Measurements from ENCODE around the gene PDE11A. TPM values are rescaled to one million over a fixed set of nuclear protein-coding genes. Genes with fewer than 3 reads are reported as not detected.

Gene PDE11A
- total RNA-seq, 1 donor from 2014 or later = 2.4 TPM

- ATAC-seq = no peak
- DNase-seq (ENCODE audit: low spot score) = no peak
- intact Hi-C loops (cut with DNase I) = no loop called here
Observed at GRCh38 chr2:177606636-177607035, 465.9 kb downstream of the PDE11A start.

DNA sequence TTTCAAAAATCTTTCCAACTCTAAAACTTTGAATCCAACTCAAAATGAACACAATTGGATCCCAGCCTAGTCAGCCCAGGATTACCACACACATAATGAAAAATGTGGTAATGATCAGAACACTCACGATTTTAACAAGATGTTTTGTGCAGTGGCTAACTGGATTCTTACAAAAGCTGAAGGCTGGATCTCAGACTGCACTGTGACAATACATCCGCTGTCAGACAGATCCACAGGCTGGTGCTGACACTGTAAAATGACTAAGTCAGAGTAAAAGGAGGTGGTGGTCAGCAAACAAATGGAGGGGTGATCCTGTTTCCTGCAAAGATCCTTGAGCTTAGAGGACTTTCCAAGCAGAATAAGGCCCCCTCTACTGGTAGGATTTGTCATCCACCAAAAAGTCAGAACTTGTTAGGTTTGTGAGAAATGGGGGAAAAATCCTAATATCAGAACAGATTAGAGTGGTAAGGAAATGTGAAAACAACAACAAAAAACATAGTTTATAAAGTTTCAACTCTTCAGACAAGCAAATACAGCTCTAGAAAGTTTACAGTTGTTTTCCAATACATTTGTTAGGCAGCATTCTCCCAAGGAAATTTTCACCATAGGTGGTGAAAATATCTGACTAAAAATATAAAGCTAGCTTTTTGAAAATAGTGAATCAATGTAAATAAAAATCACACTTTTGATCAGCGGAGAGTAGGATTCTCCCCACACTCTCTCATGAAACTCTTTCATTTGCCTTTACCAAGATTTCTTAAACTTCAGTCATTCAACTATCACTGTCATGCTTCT is 468.1 kb downstream of the PDE11A start:
- intact Hi-C loops (cut with DNase I) = loop anchor here (5.0 kb wide), 1 partner anchor 267 kb away; no protein-coding TSS in a partner anchor

GRCh38 chr2:177603768-177604167 is 468.8 kb downstream of the PDE11A start:
- intact Hi-C loops (cut with DNase I) = loop anchor here (5.0 kb wide), 1 partner anchor 266 kb away; no protein-coding TSS in a partner anchor
- DNase-seq (ENCODE audit: low spot score) = no peak
- peak; percentile 9 for ATAC-seq

More for the DNA sequence above, 468.1 kb downstream of the PDE11A start:
- ATAC-seq (peak; percentile 89), DNase-seq (ENCODE audit: low spot score) (no peak)

DNA sequence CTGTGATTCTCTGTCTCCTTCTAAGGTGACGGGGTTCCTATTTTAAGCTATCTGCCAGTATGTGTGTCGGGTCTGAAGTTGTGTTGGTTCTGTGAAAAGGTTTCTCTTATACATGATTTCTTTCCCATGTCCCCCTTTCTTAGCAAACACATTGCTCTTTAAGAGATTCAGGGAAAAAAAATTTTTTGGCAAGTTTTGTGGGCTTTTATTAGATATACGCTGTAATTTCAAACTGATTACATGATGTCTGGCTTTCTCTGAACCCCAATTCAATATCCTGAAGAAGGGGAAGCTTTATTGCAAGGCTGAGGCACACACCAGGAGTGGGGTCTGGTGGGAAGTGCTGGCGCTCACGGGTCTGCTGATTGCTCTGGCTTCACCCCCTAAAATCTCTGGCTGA is 469.4 kb downstream of the PDE11A start:
- ATAC-seq (no peak), DNase-seq (ENCODE audit: low spot score) (no peak)
- intact Hi-C loops (cut with DNase I) = loop anchor here (5.0 kb wide), 1 partner anchor 266 kb away; no protein-coding TSS in a partner anchor

GRCh38 chr2:177602611-177603164 is 469.9 kb downstream of the PDE11A start:
- no peak for DNase-seq (ENCODE audit: low spot score)
- intact Hi-C loops (cut with DNase I) = loop anchor here (5.0 kb wide), 1 partner anchor 265 kb away; no protein-coding TSS in a partner anchor
- ATAC-seq = no peak

- intact Hi-C loops (cut with DNase I) = loop anchor here (5.0 kb wide), 1 partner anchor 264 kb away; no protein-coding TSS in a partner anchor
- ATAC-seq = no peak
- no peak for DNase-seq (ENCODE audit: low spot score)
Observed at GRCh38 chr2:177600917-177601316, 471.7 kb downstream of the PDE11A start.

DNA sequence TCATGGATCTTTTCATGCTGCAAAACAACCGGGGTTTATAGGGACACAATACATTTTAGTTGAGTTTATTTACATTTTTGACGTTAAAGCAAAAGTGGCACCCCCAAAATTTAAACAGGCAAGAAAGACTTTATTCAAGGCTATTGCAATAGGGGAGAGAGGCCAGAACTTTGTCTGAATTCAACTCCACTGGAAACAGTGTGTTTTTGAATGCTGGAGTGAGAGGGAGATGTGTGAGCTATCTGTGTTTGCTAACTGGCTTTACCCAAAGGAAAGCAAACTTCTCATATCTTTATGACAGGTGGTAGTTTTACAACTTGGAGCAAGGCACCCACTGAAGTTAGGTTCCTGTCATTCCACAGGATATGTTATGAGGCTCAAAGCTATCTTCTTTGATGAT is 472.6 kb downstream of the PDE11A start:
- no peak for ATAC-seq
- intact Hi-C loops (cut with DNase I) = loop anchor here (5.0 kb wide), 1 partner anchor 263 kb away; no protein-coding TSS in a partner anchor
- DNase-seq (ENCODE audit: low spot score) = no peak

DNA sequence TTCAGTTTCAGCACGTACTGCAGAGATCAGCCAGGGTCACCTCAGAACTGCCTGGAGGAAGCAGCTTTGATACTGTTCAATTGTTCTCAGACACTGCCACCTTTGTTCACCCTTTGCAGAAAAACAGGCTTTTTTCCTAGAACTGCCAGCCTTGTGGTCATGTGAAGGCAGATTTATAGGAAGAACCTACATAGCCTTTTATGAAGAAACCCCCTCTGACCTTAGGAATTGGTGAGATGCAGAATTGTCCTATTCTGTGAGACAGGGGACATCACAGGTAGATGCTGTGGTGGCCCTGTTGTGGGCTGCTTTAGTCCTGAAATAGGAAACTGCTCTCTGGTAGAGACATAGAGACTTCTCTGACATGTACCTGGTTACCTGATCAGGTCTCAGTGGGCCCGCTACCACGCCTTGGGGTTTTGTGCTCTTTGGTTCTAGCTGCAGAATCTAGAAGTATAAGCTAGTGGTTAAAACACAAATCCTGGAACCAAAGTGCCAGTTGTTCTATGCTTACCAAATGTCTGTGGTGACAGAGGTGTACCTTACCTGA is 473.4 kb downstream of the PDE11A start:
- DNase-seq (ENCODE audit: low spot score) (no peak), ATAC-seq (peak; percentile 66)

GRCh38 chr2:177598326-177599138 is 474.0 kb downstream of the PDE11A start:
- ATAC-seq = peak; percentile 86
- peak; percentile 64 for DNase-seq (ENCODE audit: low spot score)
- intact Hi-C loops (cut with DNase I) = no loop called here

More for the DNA sequence above, 473.4 kb downstream of the PDE11A start:
- intact Hi-C loops (cut with DNase I) = no loop called here

- intact Hi-C loops (cut with DNase I) = no loop called here
- DNase-seq (ENCODE audit: low spot score) = no peak
- peak; percentile 14 for ATAC-seq
Observed at GRCh38 chr2:177597759-177598158, 474.8 kb downstream of the PDE11A start.

DNA sequence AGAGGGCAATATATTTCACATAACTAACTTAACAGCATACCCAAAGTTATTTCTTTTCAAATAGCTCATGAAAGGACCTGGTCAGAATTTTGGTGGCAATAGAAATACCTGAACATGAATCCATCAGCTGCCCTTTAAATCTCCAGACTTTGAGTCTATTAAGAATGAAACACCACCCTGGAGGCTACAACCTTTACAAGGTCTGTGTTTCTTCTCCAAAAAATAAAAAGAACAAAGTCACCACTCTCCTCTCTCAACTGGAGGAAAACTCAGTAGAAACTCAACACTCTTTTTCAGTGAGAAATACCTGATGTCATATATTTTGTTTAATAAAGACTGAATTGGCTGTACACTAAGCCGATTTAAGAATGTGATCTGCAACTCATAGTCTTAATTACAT is 475.7 kb downstream of the PDE11A start:
- intact Hi-C loops (cut with DNase I) = no loop called here
- ATAC-seq (no peak), DNase-seq (ENCODE audit: low spot score) (no peak)

DNA sequence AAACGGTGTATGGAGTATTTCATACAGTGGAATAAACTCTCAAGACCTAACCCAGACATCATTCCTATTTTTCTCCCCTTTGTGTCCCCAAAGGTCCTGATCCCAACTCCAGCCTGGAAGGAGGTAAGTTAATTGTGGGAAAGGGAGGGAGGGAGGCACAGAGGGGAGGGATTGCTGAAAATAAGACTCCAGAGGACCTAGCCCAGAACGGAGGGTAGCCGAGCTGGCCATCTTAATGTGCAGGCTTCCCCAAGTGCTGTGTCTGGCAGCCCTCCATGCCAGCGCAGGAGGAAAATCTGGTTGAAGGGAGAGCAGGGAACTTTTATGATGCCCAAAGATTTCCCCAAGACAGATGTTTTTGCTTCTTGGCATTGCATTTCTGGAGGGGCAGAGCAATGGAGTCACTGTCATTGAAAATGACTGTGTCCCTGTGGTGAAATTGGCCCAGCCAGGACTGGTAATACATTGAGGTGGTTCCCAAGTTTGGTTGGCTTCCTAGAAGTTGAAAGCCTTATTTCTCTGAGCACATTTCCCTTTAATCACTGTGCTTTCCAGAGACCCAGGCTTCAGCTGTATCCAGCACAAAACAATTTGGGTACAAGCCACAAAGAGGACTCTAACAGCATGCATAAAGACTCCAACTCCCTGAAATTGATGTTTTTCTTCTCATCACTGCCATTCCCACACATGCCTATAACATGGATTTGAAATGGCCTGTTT is 477.3 kb downstream of the PDE11A start:
- ATAC-seq (no peak), DNase-seq (ENCODE audit: low spot score) (no peak)
- intact Hi-C loops (cut with DNase I) = no loop called here

- intact Hi-C loops (cut with DNase I) = no loop called here
- ATAC-seq (no peak), DNase-seq (ENCODE audit: low spot score) (no peak)
Observed at GRCh38 chr2:177593402-177593801, 479.2 kb downstream of the PDE11A start.

GRCh38 chr2:177592945-177593344 is 479.6 kb downstream of the PDE11A start:
- intact Hi-C loops (cut with DNase I) = no loop called here
- no peak for DNase-seq (ENCODE audit: low spot score)
- ATAC-seq = peak; percentile 86

GRCh38 chr2:177592397-177592796 is 480.2 kb downstream of the PDE11A start:
- intact Hi-C loops (cut with DNase I) = no loop called here
- DNase-seq (ENCODE audit: low spot score) (no peak), ATAC-seq (peak; percentile 9)

DNA sequence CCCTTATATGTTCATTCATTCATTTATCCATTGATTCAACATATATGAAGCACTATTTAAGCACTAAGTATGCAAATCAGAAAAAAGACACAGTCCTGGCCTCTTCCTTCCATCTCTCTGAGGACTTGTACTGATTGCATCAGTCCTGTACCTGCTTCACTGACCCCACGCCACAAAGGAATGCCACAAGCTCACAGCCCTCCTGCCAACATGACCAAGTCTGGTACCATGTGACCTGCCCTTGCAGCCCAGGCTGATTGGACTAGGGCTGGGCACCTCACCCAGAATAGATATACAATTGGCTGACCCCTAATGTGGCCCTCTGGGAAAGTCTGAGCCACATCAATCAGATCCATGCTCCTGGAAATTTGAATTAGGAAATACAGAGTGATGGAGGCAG is 483.4 kb downstream of the PDE11A start:
- no peak for DNase-seq (ENCODE audit: low spot score)
- no peak for ATAC-seq
- intact Hi-C loops (cut with DNase I) = no loop called here

DNA sequence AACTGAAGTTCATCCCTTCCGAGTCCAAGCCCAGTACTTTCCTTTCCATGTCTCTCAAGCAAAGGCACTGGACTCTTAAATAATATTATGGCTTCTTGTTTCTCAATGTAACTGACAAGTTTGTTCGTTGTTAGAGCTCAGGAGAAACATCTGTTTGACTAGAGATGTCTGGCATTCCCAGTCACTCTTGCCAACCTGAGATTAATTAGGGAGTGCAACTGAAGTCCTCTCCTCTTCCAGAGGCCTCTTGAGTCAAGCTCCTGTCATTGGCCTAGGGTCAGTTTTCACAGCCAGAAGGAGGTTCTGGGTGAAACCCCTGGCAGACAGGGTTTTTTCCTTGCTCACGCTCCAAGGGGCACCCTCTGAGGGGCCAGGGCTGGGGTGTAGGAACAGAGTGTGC is 483.9 kb downstream of the PDE11A start:
- ATAC-seq (no peak), DNase-seq (ENCODE audit: low spot score) (no peak)
- intact Hi-C loops (cut with DNase I) = no loop called here

DNA sequence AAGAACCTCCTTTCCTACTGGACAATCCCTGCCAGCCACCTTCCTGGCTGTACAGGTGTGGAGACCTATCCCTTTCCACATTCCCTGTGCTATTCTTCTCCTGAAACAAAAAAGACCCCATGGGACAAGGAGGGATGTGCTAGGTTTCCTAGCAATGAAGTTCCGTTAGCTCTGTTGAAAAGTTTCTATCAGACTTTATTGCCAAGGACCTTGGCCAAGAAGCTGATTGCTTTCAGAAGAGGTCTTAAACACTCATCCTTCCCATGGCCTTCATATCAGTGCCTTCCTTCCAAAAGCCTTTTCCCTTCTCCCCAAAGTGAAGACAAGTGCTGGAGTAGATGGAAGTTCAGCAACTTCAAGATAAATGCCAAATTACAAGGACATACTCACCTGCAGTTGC is 485.2 kb downstream of the PDE11A start:
- intact Hi-C loops (cut with DNase I) = no loop called here
- ATAC-seq = no peak
- DNase-seq (ENCODE audit: low spot score) = no peak

DNA sequence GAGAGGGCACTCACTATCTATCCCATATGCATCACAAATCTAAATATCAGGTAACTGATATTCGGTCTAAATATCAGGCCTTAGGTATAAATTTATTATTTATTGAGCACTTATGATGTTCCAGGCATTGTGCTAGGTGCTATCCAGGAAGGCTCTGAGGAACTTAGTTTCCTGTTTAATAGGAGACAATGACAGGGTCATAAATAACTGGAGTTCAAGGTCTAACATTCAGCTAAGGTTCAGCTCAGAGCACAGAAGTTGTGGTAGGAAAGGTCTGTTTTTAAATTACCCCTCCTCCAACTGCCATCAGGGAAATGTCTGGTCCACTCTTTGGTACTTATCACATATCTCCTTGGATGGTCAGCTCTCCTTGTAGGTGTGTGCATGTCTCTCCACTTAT is 486.4 kb downstream of the PDE11A start:
- intact Hi-C loops (cut with DNase I) = no loop called here
- ATAC-seq (no peak), DNase-seq (ENCODE audit: low spot score) (no peak)

Data from sciatic nerve (tissue), 2 donors.